KOPT-K1 (cell line): Measurements from ENCODE around the gene IKZF4.
"Not testable (repeated sequence)": the region's sequence is repeated elsewhere in the genome, so short reads cannot be mapped to it uniquely, and the experiment has no call there.

Experiments used
- H3K27ac ChIP-seq: fragments of 200-600 bp; sonication (generic); 2 replicates; pipeline ENCODE4 v1.5.1; 2016; ENCODE audit warnings: antibody characterized with exemption, mild to moderate bottlenecking, low read depth, low read length; ENCODE audit not compliant: poor library complexity, severe bottlenecking
- H3K36me3 ChIP-seq: fragments of 200-600 bp; sonication (generic); 2 replicates; pipeline ENCODE4 v1.5.1; 2017; ENCODE audit warnings: antibody characterized with exemption, mild to moderate bottlenecking, low read length, moderate library complexity; ENCODE audit not compliant: insufficient read depth
- H3K9me3 ChIP-seq: fragments of 200-600 bp; sonication (generic); 2 replicates; pipeline ENCODE4 v1.5.1; 2017; ENCODE audit warnings: antibody characterized with exemption, low read length, mild to moderate bottlenecking; ENCODE audit not compliant: insufficient read depth, poor library complexity, severe bottlenecking

Gene IKZF4

GRCh38 chr12:55991110-55991509, 29.7 kb upstream of the IKZF4 start:
- H3K36me3 ChIP-seq, result peaks cover 95% of the 10 kb centered on the region
- no peaks in the 10 kb centered on the region for H3K9me3 ChIP-seq

GRCh38 chr12:55993230-55993853, 27.5 kb upstream of the IKZF4 start:
- Histone ChIP-seq H3K27ac (no peak overlapping the region), H3K36me3 (peaks cover 72% of the 10 kb centered on the region)

More at GRCh38 chr12:55991110-55991509, 29.7 kb upstream of the IKZF4 start:
- no peak overlapping the region for H3K27ac ChIP-seq

DNA sequence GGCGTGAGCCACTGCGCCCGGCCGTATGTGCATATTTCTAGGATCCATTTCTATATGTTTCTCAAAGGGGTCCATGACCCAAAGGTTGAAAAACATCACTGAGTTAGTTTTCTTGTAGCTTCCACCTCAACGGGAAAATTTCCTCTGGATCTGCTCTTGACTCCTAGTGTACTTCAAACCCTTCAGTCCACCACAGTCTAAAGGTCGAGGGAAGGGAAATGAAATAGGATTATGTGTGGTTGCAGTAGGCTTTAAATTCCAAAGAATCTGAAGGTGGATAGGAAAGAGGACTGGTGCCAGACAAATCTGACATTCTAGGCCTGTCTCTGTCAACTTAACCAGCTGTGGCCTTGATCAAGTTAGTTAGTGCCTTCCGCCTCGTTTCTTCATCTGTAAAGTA, 25.5 kb upstream of the IKZF4 start:
- Histone ChIP-seq H3K27ac (no peak overlapping the region), H3K9me3 (no peaks in the 10 kb centered on the region), H3K36me3 (peaks cover 52% of the 10 kb centered on the region)

More at GRCh38 chr12:55993230-55993853, 27.5 kb upstream of the IKZF4 start:
- no peaks in the 10 kb centered on the region for H3K9me3 ChIP-seq

DNA sequence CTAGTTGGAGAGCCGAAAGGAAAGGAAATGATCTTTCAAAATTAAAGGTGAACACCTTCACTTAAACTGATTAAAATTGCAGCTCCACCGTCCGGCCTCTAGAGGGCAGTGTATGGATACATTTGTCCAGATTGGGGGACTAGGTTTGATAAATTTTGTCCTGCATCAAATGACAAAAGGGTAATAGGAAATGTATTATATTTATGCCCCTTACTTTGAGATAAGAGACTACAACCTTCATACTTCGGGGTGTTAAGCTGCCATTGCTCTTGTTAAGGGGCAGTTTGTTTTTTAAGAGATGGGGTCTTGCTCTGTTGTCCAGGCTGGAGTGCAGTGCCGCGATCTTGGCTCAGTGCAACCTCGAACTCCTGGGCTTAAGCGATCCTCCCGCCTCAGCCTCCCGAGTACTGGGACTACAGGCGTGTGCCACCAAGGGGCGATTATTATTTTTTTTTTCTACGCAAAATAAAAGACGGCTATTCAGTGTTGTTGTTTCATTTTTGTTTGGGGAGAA, 24.6 kb upstream of the IKZF4 start:
- Histone ChIP-seq H3K36me3 (peaks cover 43% of the 10 kb centered on the region), H3K27ac (no peak overlapping the region), H3K9me3 (no peaks in the 10 kb centered on the region)

DNA sequence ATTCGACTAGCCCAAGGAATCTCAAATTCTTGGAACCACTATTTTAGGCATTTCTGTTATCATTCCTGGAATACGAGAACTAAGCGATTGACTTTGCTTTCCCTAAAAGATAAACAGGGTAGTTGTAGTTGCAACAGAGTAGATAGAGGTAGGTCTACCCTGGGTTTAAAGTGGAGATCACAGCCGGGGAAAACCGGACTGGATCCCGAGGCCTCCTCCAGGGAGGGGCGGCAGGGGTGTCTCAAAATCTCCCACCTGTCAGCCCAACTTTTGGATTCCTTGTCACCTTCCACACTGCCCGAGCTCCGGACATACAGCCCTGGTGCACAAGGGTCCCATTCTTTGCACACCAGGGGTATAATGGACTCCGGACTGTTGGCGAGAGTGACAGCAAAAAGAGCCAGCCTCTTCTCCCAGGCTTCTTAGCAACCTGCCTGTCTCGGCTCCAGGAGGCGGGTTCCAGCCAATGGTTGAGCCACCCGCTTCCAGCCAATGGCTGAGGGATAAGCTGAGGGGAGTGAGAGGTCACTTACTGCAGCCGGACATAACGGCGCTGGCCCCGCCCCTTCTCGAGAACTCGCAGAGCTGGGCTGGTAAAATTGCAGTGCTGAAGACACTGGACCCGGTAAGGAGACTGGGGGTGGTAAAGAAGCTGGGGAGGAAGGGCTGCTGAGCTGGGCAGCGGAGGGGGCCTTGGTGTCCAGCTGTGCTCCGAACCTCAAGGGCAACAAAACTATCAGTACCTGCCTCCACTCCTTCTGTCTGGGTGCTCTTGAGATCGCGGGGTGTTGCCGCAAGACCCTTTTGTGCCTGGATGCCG, 23.9 kb upstream of the IKZF4 start, which contains the start of gene SUOX:
SUOX (plus strand) TSS at position 562 of the 820 bp plus-strand sequence. CDS start 4,946 bp downstream, outside the sequence.
- no peaks in the 10 kb centered on the region for H3K9me3 ChIP-seq
- peaks cover 37% of the 10 kb centered on the region for H3K36me3 ChIP-seq
- H3K27ac ChIP-seq, result no peak within 1 kb of the TSS

DNA sequence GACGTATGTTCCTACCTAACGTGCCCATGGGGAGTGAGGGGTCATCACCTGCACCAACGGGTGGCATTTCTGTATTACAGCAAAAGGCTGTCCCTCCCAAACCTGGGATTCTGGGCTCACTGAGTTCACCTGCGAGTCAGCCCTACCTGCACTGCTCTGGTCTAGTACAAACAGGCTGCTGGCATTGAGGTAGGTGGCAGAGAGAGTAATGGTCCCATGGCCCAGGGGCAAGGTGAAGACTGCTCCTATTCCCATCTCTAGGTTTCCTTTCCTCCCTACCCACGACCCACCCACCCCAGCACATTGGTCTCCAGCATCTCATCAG, 23.3 kb upstream of the IKZF4 start:
- H3K27ac ChIP-seq, result no peak overlapping the region
- H3K36me3 ChIP-seq, result peaks cover 31% of the 10 kb centered on the region
- no peaks in the 10 kb centered on the region for H3K9me3 ChIP-seq

- not testable (repeated sequence) for H3K9me3 ChIP-seq
- Histone ChIP-seq H3K27ac (peak overlapping the region; percentile 34), H3K36me3 (peaks cover 11% of the 10 kb centered on the region)
Measured at GRCh38 chr12:55999522-55999921, 21.3 kb upstream of the IKZF4 start.

- not testable (repeated sequence) for H3K27ac ChIP-seq, H3K36me3 ChIP-seq, H3K9me3 ChIP-seq
Measured at GRCh38 chr12:55999999-56000540, 20.8 kb upstream of the IKZF4 start.

- Histone ChIP-seq H3K27ac (no peak overlapping the region), H3K36me3 (no peaks in the 10 kb centered on the region), H3K9me3 (no peaks in the 10 kb centered on the region)
Measured at GRCh38 chr12:56001487-56002100, 19.2 kb upstream of the IKZF4 start.

- not testable (repeated sequence) for H3K9me3 ChIP-seq, H3K27ac ChIP-seq, H3K36me3 ChIP-seq
Measured at GRCh38 chr12:56003376-56003775, 17.5 kb upstream of the IKZF4 start.

- H3K9me3 ChIP-seq, result no peaks in the 10 kb centered on the region
- H3K36me3 ChIP-seq, result no peaks in the 10 kb centered on the region
- H3K27ac ChIP-seq, result no peak overlapping the region
Measured at GRCh38 chr12:56004211-56004610, 16.6 kb upstream of the IKZF4 start.

- H3K9me3 ChIP-seq, result no peaks in the 10 kb centered on the region
- H3K36me3 ChIP-seq, result no peaks in the 10 kb centered on the region
- no peak overlapping the region for H3K27ac ChIP-seq
Measured at GRCh38 chr12:56007564-56008559, 13.0 kb upstream of the IKZF4 start.

DNA sequence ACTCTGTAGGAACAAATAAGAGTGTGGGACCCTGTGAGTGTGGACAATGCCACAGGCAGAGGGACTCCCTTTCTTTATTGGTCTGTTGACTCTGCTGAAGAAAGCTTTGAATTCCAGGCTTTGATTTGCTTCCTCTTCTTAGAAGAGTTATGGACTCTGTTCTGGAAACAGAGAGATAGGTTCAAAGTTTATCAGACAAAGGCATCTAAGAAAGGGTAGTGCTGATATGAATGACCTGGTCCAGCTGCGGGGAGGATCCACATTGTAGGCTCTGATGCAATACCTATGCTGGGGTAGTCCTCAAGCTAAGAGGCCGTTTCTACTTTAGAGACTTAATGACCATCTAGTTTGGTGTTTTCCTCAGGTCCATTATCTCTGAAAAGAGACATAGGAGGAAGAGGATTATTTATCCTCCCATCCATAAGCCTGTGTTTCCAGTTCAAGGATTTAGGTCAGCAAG, 10.7 kb upstream of the IKZF4 start:
- no peaks in the 10 kb centered on the region for H3K9me3 ChIP-seq
- H3K27ac ChIP-seq, result no peak overlapping the region
- no peaks in the 10 kb centered on the region for H3K36me3 ChIP-seq

DNA sequence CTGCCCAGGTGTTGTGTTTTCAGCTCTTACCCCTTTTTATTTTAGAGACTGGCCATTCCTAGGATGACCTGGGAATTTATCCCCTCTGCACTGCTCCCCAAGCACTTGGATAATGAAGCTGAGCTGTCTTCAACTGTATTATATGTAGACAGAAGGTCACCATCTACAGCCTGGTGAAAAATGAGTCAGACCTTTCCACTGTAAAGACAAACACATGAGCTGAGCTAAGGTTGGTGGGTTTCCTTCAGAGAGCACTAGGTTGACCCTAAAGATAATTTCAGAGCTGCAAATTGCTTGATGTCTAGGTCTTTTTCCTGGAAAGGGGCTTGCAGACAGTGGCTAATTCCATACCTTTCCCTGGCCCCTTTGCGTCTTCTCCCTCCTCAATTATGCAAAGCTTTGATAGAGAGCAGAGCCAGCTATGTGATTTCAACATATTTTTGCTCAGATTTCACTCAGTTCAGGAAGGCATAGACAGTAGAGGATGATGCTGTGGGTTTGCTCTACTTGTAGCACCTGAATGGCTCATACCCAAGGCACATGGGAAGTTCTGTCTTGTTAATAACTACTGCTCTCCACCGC, 9.2 kb upstream of the IKZF4 start:
- H3K27ac ChIP-seq, result no peak overlapping the region
- H3K36me3 ChIP-seq, result no peaks in the 10 kb centered on the region
- no peaks in the 10 kb centered on the region for H3K9me3 ChIP-seq
